BLaER1 (cell line): ENCODE data around the gene TTI1.

Source experiments
- H3K27ac ChIP-seq: shearing (Covaris generic); formaldehyde crosslinking; 2 replicates; pipeline ENCODE4 v1.8.1; 2022
- H3K27me3 ChIP-seq: shearing (Covaris generic); formaldehyde crosslinking; 2 replicates; pipeline ENCODE4 v1.8.1; 2022
- H3K36me3 ChIP-seq: shearing (Covaris generic); formaldehyde crosslinking; 2 replicates; pipeline ENCODE4 v1.8.1; 2022
- H3K4me1 ChIP-seq: shearing (Covaris generic); formaldehyde crosslinking; 2 replicates; pipeline ENCODE4 v1.8.1; 2022
- H3K4me2 ChIP-seq: shearing (Covaris generic); formaldehyde crosslinking; 2 replicates; pipeline ENCODE4 v1.8.1; 2022
- H3K4me3 ChIP-seq: shearing (Covaris generic); formaldehyde crosslinking; 2 replicates; pipeline ENCODE4 v1.8.1; 2022
- H3K9ac ChIP-seq: shearing (Covaris generic); formaldehyde crosslinking; 2 replicates; pipeline ENCODE4 v1.8.1; 2022
- H3K9me3 ChIP-seq: shearing (Covaris generic); formaldehyde crosslinking; 2 replicates; pipeline ENCODE4 v1.8.1; 2022
- H4K20me1 ChIP-seq: shearing (Covaris generic); formaldehyde crosslinking; 2 replicates; pipeline ENCODE4 v1.8.1; 2022
- Cebpa-rat ChIP-seq: shearing (Covaris generic); IDR thresholded peaks from 2 replicates; pipeline ENCODE4 v1.8.1; 2022

Gene TTI1

DNA sequence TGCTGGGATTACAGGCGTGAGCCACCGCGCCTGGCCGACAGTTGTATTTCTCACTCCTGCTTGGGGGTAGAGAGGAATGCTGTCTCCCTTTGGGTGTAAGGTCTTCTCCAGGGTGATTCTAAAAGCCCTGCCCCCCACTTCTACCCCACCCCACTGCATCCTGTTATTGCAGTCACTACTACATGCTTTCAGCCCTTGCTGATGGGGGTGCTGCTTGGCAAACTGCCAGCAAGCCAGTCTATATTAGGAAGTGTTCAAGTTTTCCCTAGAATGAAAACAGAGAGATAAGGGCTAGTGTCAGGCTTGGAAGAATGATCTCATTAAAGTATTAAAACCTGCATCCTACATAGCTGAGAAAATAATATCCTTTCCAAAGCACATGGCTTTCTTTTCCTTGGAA is 31.3 kb downstream of the TTI1 start:
- Histone ChIP-seq H3K4me3 (no peak overlapping the region), H3K4me2 (no peak overlapping the region), H3K27me3 (no peaks in the 10 kb centered on the region), H3K4me1 (no peaks in the 10 kb centered on the region), H3K9me3 (no peaks in the 10 kb centered on the region), H3K27ac (no peak overlapping the region), H3K9ac (no peak overlapping the region), H3K36me3 (peaks cover 96% of the 10 kb centered on the region), H4K20me1 (peaks cover 22% of the 10 kb centered on the region)
- TF ChIP-seq Cebpa-rat, result no peak

DNA sequence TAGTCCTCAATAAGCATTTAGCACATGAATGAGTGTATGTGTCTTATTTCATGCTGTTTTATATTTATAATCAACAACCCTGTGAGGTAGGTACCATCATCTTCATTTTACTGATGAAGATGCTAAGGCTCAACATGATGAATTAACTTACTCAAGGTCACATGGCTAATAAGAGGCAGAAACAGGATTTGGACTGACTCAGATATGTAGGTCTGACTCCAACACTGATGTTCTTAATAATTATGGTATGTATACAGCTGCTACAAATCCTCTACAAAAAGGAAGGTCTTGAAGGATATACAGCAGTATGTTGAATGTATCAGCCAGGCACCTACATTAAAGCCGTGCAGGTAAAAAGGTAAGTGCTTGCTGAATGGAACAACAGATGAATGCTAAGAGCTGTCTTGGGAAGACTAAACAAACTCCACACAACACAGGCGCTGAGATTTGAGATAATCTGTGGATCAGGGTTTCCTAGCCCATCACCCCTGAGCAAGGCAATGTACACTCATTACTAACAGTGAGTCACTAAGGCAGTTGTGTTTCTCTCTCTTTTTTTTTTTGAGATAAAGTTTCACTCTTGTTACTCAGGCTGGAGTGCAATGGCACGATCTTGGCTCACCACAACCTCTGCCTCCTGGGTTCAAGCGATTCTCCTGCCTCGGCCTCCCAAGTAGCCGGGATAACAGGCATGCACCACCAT is 31.9 kb downstream of the TTI1 start:
- no peaks in the 10 kb centered on the region for H3K9me3 ChIP-seq
- no peaks in the 10 kb centered on the region for H3K4me1 ChIP-seq
- H3K36me3 ChIP-seq, result peaks cover 96% of the 10 kb centered on the region
- no peaks in the 10 kb centered on the region for H3K27me3 ChIP-seq
- no peak overlapping the region for H3K4me2 ChIP-seq
- no peak overlapping the region for H3K4me3 ChIP-seq
- H3K27ac ChIP-seq, result no peak overlapping the region
- H4K20me1 ChIP-seq, result peaks cover 15% of the 10 kb centered on the region
- TF ChIP-seq Cebpa-rat, result no peak
- H3K9ac ChIP-seq, result no peak overlapping the region

DNA sequence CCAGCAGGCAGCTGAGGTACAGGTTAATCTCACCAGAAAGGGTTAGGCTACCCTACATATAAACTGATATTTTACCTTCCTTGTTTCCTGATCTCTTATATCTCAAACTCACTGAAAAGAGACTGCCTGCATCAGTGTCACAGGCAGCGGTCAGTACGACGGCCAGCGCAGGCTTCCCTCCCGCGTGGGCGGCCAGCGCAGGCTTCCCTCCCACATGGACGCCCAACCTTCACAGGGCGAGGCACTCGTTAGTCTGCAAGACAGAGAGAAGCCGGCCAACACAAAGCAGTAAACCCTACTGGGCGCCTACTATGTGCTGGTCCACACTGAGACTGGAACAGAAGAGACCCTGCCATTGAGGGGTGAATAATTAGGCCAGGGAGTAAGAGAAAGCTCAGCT is 33.0 kb downstream of the TTI1 start:
- Histone ChIP-seq H3K27me3 (no peaks in the 10 kb centered on the region), H3K4me2 (no peak overlapping the region), H3K4me1 (no peaks in the 10 kb centered on the region), H3K36me3 (peaks cover 100% of the 10 kb centered on the region), H3K9ac (no peak overlapping the region), H4K20me1 (peaks cover 11% of the 10 kb centered on the region; the same call in 1 of the 2 replicates), H3K4me3 (no peak overlapping the region), H3K27ac (no peak overlapping the region), H3K9me3 (no peaks in the 10 kb centered on the region)
- no peak for TF ChIP-seq Cebpa-rat

DNA sequence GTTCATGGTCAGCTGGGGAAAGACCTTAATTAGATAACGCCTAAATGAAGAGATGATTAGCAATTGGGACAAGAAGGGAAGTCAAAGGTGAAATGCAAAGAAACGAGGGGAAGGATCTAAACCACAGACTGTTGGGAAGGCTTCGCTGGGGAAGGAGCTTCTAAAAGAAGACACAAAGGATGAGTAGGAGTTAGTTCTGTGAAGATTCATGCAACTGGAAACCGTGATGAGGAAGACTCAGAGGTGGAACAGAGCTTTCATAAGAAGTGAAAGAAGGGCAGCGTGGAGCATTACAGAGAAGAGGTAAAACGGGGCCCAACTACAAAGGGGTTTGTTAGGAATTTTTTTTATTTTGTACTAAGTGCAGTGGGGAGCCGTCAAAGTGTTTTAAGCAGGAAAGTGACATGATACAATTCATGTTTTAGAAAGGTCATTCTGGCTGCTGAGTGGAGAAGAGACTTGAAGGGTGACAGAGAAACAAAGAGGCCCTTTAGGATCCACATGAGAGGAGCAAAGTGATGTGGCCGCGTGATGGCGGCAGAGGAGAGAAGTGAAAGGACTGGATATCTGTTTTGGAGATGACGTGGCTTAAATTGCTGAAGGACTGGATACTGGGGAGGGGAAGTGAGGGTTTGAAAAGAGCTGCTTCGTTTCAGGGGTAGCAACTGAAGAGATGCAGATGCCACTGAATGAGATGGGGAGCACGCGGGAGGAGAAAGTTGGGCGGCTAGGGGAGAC is 33.6 kb downstream of the TTI1 start:
- peaks cover 5% of the 10 kb centered on the region; the same call in 1 of the 2 replicates for H4K20me1 ChIP-seq
- no peak overlapping the region for H3K27ac ChIP-seq
- no peak overlapping the region for H3K9ac ChIP-seq
- TF ChIP-seq Cebpa-rat, result no peak
- H3K4me2 ChIP-seq, result no peak overlapping the region
- no peak overlapping the region for H3K4me3 ChIP-seq
- H3K27me3 ChIP-seq, result no peaks in the 10 kb centered on the region
- no peaks in the 10 kb centered on the region for H3K9me3 ChIP-seq
- H3K4me1 ChIP-seq, result no peaks in the 10 kb centered on the region
- H3K36me3 ChIP-seq, result peaks cover 100% of the 10 kb centered on the region

- peaks cover 9% of the 10 kb centered on the region for H3K4me1 ChIP-seq
- H3K36me3 ChIP-seq, result peaks cover 94% of the 10 kb centered on the region
- H4K20me1 ChIP-seq, result no peaks in the 10 kb centered on the region; the same call in 1 of the 2 replicates
- no peaks in the 10 kb centered on the region for H3K9me3 ChIP-seq
- H3K4me3 ChIP-seq, result no peak overlapping the region
- no peak overlapping the region for H3K9ac ChIP-seq
- TF ChIP-seq Cebpa-rat, result no peak
- H3K4me2 ChIP-seq, result no peak overlapping the region
- H3K27ac ChIP-seq, result no peak overlapping the region
- H3K27me3 ChIP-seq, result no peaks in the 10 kb centered on the region
Observed at GRCh38 chr20:37997516-37997915, 35.7 kb downstream of the TTI1 start.

DNA sequence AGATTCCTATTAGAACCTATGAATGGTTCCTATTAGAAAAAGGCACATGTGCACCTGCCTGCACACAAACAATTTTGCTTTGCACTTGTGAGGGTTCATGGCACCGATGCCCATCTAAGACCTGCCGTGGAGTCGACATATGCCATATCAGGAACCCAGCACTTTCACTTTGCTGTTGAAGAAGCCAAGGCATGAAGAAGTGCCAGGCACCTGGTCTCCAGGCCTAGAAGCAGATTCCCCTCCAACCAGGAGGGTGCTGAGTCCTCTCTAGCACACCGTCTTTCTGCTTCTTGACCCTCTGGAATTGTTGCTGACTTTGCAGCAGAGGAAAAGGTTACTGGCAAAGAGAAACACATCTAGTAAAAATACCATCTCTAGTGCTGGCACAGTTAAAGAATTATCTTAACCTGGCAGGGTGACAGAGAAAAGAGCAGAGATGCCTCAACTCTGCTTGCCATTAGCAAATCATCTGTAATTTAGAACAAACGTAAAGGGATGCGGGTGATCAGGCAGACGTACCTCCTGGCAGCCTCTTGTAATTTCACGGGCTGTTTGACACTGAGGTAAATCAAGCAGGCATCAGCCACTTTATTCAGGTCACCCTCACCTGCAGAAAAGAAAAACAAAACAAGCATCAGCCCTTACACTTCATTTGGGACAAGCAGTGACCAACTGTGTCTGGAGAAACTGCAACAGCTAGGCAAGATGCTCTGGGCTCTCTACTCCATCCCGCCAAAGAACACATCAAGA is 37.2 kb downstream of the TTI1 start:
- Histone ChIP-seq H4K20me1 (peaks cover 12% of the 10 kb centered on the region), H3K27me3 (no peaks in the 10 kb centered on the region), H3K4me2 (no peak overlapping the region), H3K9ac (no peak overlapping the region), H3K36me3 (peaks cover 92% of the 10 kb centered on the region), H3K27ac (no peak overlapping the region), H3K9me3 (no peaks in the 10 kb centered on the region), H3K4me1 (peaks cover 23% of the 10 kb centered on the region), H3K4me3 (no peak overlapping the region)
- no peak for TF ChIP-seq Cebpa-rat

DNA sequence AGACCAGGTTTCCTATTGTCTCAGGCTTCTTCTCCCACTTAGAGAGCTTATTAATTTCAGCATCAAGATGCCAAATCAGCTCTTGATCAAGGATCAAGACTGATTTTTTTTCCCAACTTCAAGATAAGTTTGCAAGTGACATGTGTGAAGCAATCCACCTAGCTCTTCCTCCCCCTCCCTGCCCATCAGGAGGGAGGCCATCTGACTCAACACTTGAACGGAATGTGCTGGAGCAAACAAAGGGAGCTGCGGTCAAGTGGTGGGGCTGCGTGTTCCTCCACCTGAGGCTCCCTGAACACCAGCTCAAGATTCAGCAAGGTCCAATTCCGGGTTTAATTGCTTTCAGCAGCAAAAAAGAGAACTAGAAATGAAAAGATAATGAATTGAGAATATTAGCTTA is 38.7 kb downstream of the TTI1 start:
- H3K27ac ChIP-seq, result no peak overlapping the region
- H3K36me3 ChIP-seq, result peaks cover 80% of the 10 kb centered on the region
- no peak overlapping the region for H3K4me3 ChIP-seq
- H3K4me2 ChIP-seq, result no peak overlapping the region
- peaks cover 39% of the 10 kb centered on the region for H3K4me1 ChIP-seq
- H3K9me3 ChIP-seq, result no peaks in the 10 kb centered on the region
- TF ChIP-seq Cebpa-rat, result no peak
- H3K9ac ChIP-seq, result no peak overlapping the region
- H4K20me1 ChIP-seq, result peaks cover 23% of the 10 kb centered on the region
- H3K27me3 ChIP-seq, result no peaks in the 10 kb centered on the region

GRCh38 chr20:37992802-37993409 is 40.4 kb downstream of the TTI1 start:
- no peak for TF ChIP-seq Cebpa-rat
- peaks cover 51% of the 10 kb centered on the region for H3K4me1 ChIP-seq
- H3K4me3 ChIP-seq, result no peak overlapping the region
- H3K4me2 ChIP-seq, result peak overlapping the region; percentile 20; the same call in 1 of the 2 replicates
- H3K9ac ChIP-seq, result no peak overlapping the region
- peaks cover 25% of the 10 kb centered on the region for H4K20me1 ChIP-seq
- peaks cover 77% of the 10 kb centered on the region for H3K36me3 ChIP-seq
- H3K27ac ChIP-seq, result no peak overlapping the region
- no peaks in the 10 kb centered on the region for H3K9me3 ChIP-seq
- H3K27me3 ChIP-seq, result no peaks in the 10 kb centered on the region

GRCh38 chr20:37991908-37992307 is 41.3 kb downstream of the TTI1 start:
- no peak for TF ChIP-seq Cebpa-rat
- H3K36me3 ChIP-seq, result peaks cover 71% of the 10 kb centered on the region
- peaks cover 25% of the 10 kb centered on the region for H4K20me1 ChIP-seq
- no peaks in the 10 kb centered on the region for H3K9me3 ChIP-seq
- no peak overlapping the region for H3K27ac ChIP-seq
- peaks cover 60% of the 10 kb centered on the region for H3K4me1 ChIP-seq
- no peak overlapping the region for H3K4me3 ChIP-seq
- H3K4me2 ChIP-seq, result no peak overlapping the region; the same call in 1 of the 2 replicates
- no peak overlapping the region for H3K9ac ChIP-seq
- no peaks in the 10 kb centered on the region for H3K27me3 ChIP-seq
